Activated CD8-positive, alpha-beta memory T cell treated with anti-CD3 and anti-CD28 coated beads, Interleukin-2, amount 10 ng/mL, durations not matched to agents 7 days and 5 days (primary cell): ENCODE results near the gene SIAH1. TPM values are rescaled to one million over a fixed set of nuclear protein-coding genes. Genes with fewer than 3 reads are reported as not detected.
"Not testable (repeated sequence)": the region's sequence is repeated elsewhere in the genome, so short reads cannot be mapped to it uniquely, and the experiment has no call there.

Experiments
- ATAC-seq: fragments of 150-1000 bp; cut with Tn5 transposase; one replicate; pipeline ENCODE4 v1.10.0; 2021; ENCODE audit warnings: moderate library complexity
- CTCF ChIA-PET: fragments of 350-600 bp; sonication (Branson Sonifier 250); formaldehyde crosslinking; loops from one replicate; lab custom pipeline; 2021; ENCODE audit warnings: antibody characterized with exemption; lab: Charles Lee
- DNase-seq: peaks from one replicate; pipeline ENCODE4 v3.0.0-alpha.2; 2020
- H3K27ac Mint-ChIP-seq: one replicate; pipeline ENCODE4 v1.8.0; 2021; ENCODE audit warnings: mild to moderate bottlenecking, mixed read lengths
- H3K27me3 Mint-ChIP-seq: one replicate; pipeline ENCODE4 v1.8.0; 2021; ENCODE audit warnings: mixed read lengths
- H3K36me3 Mint-ChIP-seq: one replicate; pipeline ENCODE4 v1.8.0; 2021; ENCODE audit warnings: mild to moderate bottlenecking, mixed read lengths
- H3K4me1 Mint-ChIP-seq: one replicate; pipeline ENCODE4 v1.8.0; 2021; ENCODE audit warnings: mixed read lengths
- H3K4me3 Mint-ChIP-seq: one replicate; pipeline ENCODE4 v1.8.0; 2021; ENCODE audit warnings: mild to moderate bottlenecking, moderate library complexity, mixed read lengths
- H3K9me3 Mint-ChIP-seq: one replicate; pipeline ENCODE4 v1.8.0; 2022; ENCODE audit warnings: low read depth, mixed read lengths
- total RNA-seq, 2 experiments: library from RNA; stranded (reverse); gene quantifications; one replicate each; pipeline ENCODE4 v1.2.3, GENCODE V29; 2021

Gene SIAH1
- total RNA-seq, 2 experiments from 2014 or later, result 15.5 to 17.6 TPM

DNA sequence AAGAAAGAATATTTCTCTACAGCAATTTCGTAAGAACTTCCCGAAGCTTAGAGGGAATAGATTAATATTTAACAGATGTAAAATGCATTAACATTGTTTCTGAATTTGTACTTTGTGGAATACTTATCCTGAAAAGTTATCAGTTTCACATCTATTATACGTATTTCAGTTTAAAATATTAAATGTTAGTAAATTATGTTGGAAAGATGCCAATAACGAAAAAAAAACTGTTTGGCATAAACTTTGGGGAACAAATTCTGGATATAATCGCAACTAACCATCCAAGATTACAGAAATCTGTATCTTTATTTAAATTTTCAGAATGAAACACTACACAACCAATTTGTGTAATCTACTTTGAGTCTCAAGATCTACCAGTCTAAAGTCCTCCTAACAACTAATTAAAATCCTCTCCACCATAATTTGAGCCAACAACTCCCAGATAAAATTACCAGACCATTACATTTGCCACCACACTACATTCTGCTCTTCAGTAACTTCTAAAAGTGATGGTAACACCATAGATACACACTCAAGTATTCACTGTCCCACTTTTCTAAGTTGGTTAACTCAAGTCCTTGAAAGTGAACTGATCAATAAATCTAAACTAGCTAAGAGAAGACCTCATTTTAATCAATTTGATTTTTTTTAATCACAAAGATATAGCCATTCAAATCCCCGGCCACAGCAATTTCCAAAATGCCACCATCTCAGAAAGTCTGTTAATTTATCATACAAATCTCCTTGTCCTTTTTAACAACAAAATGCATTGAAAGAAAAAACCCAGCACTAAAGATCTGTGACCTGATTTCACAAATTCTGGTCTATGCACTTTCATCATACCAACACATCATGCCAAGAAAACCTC lies 2.0 kb downstream of the SIAH1 start:
- no peaks in the 10 kb centered on the region for H3K27me3 Mint-ChIP-seq
- H3K4me1 Mint-ChIP-seq, result peaks cover 35% of the 10 kb centered on the region
- H3K9me3 Mint-ChIP-seq, result no peaks in the 10 kb centered on the region
- H3K36me3 Mint-ChIP-seq, result peaks cover 4% of the 10 kb centered on the region
- peak overlapping the region; percentile 85 for H3K4me3 Mint-ChIP-seq
- ATAC-seq (no peak), DNase-seq (no peak)
- peak overlapping the region; percentile 86 for H3K27ac Mint-ChIP-seq
- CTCF ChIA-PET, result interaction anchor here (0.8 to 1.3 kb wide), 4 partner anchors 14 to 247 kb away, joined by 3 to 4 read pairs (median 3); no protein-coding TSS in a partner anchor

GRCh38 chr16:48382131-48382530 lies 3.1 kb downstream of the SIAH1 start:
- H3K27ac Mint-ChIP-seq, result no peak overlapping the region
- peaks cover 4% of the 10 kb centered on the region for H3K36me3 Mint-ChIP-seq
- no peaks in the 10 kb centered on the region for H3K9me3 Mint-ChIP-seq
- CTCF ChIA-PET, result interaction anchor here (1.1 kb wide), 1 partner anchor 241 kb away, joined by 3 read pairs; no protein-coding TSS in a partner anchor
- ATAC-seq (no peak), DNase-seq (no peak)
- H3K27me3 Mint-ChIP-seq, result no peaks in the 10 kb centered on the region
- peaks cover 38% of the 10 kb centered on the region for H3K4me1 Mint-ChIP-seq
- H3K4me3 Mint-ChIP-seq, result no peak overlapping the region

DNA sequence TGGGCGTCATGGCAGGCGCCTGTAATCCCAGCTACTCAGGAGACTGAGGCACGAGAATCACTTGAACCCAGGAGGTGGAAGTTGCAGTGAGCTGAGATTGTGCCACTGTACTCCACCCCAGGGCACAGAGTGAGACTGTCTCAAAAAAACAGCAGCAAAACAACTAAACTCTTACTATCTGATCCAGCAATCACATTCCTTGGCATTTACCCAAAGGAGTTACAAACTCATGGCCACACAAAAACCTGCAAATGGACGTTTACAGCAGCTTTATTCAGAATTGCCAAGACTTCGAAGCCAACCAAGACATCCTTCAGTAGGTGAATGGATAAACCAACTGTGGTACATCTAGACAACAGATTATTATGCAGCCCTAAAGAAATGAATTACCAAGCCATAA lies 4.0 kb downstream of the SIAH1 start:
- Mint-ChIP-seq H3K36me3 (peaks cover 4% of the 10 kb centered on the region), H3K4me3 (no peak overlapping the region), H3K27ac (no peak overlapping the region), H3K27me3 (no peaks in the 10 kb centered on the region), H3K4me1 (peaks cover 43% of the 10 kb centered on the region), H3K9me3 (no peaks in the 10 kb centered on the region)
- DNase-seq (no peak), ATAC-seq (no peak)
- CTCF ChIA-PET, result no interaction called here

- H3K27me3 Mint-ChIP-seq, result no peaks in the 10 kb centered on the region
- DNase-seq, result no peak
- CTCF ChIA-PET, result interaction anchor here (2.9 to 3.2 kb wide), 2 partner anchors 11 to 245 kb away, joined by 13 to 19 read pairs; no protein-coding TSS in a partner anchor
- H3K27ac Mint-ChIP-seq, result no peak overlapping the region
- peaks cover 4% of the 10 kb centered on the region for H3K36me3 Mint-ChIP-seq
- ATAC-seq, result no peak
- H3K4me1 Mint-ChIP-seq, result peaks cover 40% of the 10 kb centered on the region
- H3K4me3 Mint-ChIP-seq, result no peak overlapping the region
- H3K9me3 Mint-ChIP-seq, result no peaks in the 10 kb centered on the region
Measured at GRCh38 chr16:48378836-48379235, 6.4 kb downstream of the SIAH1 start.

DNA sequence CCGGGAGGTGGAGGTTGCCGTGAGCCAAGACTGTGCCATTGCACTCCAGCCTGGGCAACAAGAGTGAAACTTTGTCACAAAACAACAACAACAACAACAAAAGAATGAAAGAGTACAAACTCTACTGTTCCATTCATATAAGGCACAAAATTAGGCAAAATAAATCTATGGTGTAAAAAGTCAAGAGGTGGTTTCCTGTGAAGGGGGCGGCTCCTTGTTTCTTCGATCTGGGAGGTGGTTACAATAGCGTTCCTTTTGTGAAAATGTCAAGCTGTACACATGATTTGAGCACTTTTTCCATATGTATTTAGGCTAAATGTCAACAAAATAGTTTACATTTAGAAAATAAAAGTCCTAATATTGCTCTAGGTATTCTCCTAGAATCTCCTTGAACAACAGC lies 6.9 kb downstream of the SIAH1 start:
- DNase-seq, result no peak
- Mint-ChIP-seq H3K27ac (no peak overlapping the region), H3K36me3 (peaks cover 3% of the 10 kb centered on the region), H3K9me3 (no peaks in the 10 kb centered on the region), H3K4me1 (peaks cover 34% of the 10 kb centered on the region), H3K4me3 (no peak overlapping the region), H3K27me3 (no peaks in the 10 kb centered on the region)
- no peak for ATAC-seq
- CTCF ChIA-PET, result interaction anchor here (2.9 to 3.2 kb wide), 2 partner anchors 11 to 245 kb away, joined by 13 to 19 read pairs; no protein-coding TSS in a partner anchor

GRCh38 chr16:48377301-48377700 lies 7.9 kb downstream of the SIAH1 start:
- ATAC-seq, H3K9me3 Mint-ChIP-seq, DNase-seq, H3K36me3 Mint-ChIP-seq, H3K27ac Mint-ChIP-seq, H3K27me3 Mint-ChIP-seq, H3K4me3 Mint-ChIP-seq: not testable (repeated sequence)
- CTCF ChIA-PET, result interaction anchor here (0.6 to 3.2 kb wide), 5 partner anchors 8 to 246 kb away, joined by 3 to 19 read pairs (median 9); no protein-coding TSS in a partner anchor
- peaks cover 30% of the 10 kb centered on the region for H3K4me1 Mint-ChIP-seq

GRCh38 chr16:48374255-48374654 lies 11.0 kb downstream of the SIAH1 start:
- ATAC-seq (no peak), DNase-seq (no peak)
- H3K4me3 Mint-ChIP-seq, result no peak overlapping the region
- H3K27me3 Mint-ChIP-seq, result no peaks in the 10 kb centered on the region
- H3K27ac Mint-ChIP-seq, result no peak overlapping the region
- no peaks in the 10 kb centered on the region for H3K9me3 Mint-ChIP-seq
- peaks cover 1% of the 10 kb centered on the region for H3K36me3 Mint-ChIP-seq
- CTCF ChIA-PET, result no interaction called here
- peaks cover 25% of the 10 kb centered on the region for H3K4me1 Mint-ChIP-seq

DNA sequence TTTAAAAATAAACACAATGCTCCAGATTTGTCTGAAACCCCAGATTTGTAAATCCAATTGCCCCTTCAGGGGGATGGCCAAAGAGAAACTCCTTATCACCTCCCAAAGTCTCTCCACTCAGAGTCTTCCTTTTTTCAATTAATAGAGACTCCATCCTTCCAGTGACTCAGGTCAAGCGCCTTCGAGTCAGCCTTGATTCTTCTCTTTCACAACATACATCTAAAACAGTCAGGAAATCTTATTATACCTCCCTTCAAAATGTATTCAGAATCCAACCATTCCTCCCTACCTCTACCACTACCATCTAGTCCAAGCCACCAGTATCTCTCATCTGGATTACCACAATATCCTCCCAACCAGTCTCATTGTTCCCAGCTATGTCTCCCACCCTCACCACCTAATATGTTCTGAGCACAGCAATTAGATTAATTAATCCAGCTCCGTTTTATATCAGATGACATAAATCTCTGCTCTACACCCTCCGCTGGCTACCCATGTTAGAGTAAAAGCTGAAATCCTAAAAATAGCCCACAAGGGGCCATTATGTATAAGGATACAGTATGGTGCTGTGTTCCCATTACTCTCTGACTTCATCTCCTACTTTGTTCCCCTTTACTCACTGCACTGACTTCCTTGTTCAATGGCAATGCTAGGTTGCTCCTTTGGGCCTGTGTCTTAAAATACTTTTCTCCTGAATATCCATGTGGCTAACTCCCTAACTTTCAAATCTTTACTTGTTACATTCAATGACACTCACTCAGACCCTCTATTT lies 11.8 kb downstream of the SIAH1 start:
- ATAC-seq (no peak), DNase-seq (no peak)
- CTCF ChIA-PET, result no interaction called here
- no peak overlapping the region for H3K4me3 Mint-ChIP-seq
- no peaks in the 10 kb centered on the region for H3K9me3 Mint-ChIP-seq
- H3K27me3 Mint-ChIP-seq, result no peaks in the 10 kb centered on the region
- H3K36me3 Mint-ChIP-seq, result peaks cover 1% of the 10 kb centered on the region
- peaks cover 18% of the 10 kb centered on the region for H3K4me1 Mint-ChIP-seq
- no peak overlapping the region for H3K27ac Mint-ChIP-seq

- H3K4me3 Mint-ChIP-seq, result no peak overlapping the region
- no peaks in the 10 kb centered on the region for H3K27me3 Mint-ChIP-seq
- peaks cover 1% of the 10 kb centered on the region for H3K36me3 Mint-ChIP-seq
- H3K9me3 Mint-ChIP-seq, result no peaks in the 10 kb centered on the region
- peaks cover 13% of the 10 kb centered on the region for H3K4me1 Mint-ChIP-seq
- ATAC-seq (no peak), DNase-seq (no peak)
- H3K27ac Mint-ChIP-seq, result no peak overlapping the region
- CTCF ChIA-PET, result no interaction called here
Measured at GRCh38 chr16:48372744-48373143, 12.5 kb downstream of the SIAH1 start.

DNA sequence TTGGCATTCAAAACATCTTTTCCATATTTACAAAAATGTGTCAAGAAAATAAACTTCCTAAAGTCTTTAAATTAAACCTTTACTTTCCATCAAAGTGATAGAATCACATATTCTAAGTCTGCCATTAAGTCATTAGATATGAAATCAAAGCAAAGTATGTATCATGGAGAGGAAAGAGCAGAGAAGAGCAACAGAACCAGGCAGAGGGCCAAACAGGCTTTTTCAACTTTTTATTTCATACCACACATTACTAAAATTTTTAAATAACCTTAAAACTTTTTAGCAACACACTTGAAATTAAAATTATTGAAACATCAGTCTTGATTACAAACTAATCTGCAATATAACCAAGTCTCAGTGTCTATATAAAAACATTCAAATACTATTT lies 13.8 kb downstream of the SIAH1 start:
- no peak for ATAC-seq
- CTCF ChIA-PET, result no interaction called here
- H3K9me3 Mint-ChIP-seq, result no peaks in the 10 kb centered on the region
- no peak for DNase-seq
- no peak overlapping the region for H3K4me3 Mint-ChIP-seq
- no peak overlapping the region for H3K27ac Mint-ChIP-seq
- peaks cover 20% of the 10 kb centered on the region for H3K4me1 Mint-ChIP-seq
- H3K27me3 Mint-ChIP-seq, result no peaks in the 10 kb centered on the region
- peaks cover 1% of the 10 kb centered on the region for H3K36me3 Mint-ChIP-seq

- H3K27ac Mint-ChIP-seq, H3K27me3 Mint-ChIP-seq, ATAC-seq, H3K9me3 Mint-ChIP-seq, H3K4me3 Mint-ChIP-seq, DNase-seq, H3K36me3 Mint-ChIP-seq: not testable (repeated sequence)
- CTCF ChIA-PET, result interaction anchor here (0.8 to 1.9 kb wide), 2 partner anchors 252 to 260 kb away, joined by 3 to 10 read pairs; no protein-coding TSS in a partner anchor
- peaks cover 22% of the 10 kb centered on the region for H3K4me1 Mint-ChIP-seq
Measured at GRCh38 chr16:48370668-48371392, 14.4 kb downstream of the SIAH1 start.

DNA sequence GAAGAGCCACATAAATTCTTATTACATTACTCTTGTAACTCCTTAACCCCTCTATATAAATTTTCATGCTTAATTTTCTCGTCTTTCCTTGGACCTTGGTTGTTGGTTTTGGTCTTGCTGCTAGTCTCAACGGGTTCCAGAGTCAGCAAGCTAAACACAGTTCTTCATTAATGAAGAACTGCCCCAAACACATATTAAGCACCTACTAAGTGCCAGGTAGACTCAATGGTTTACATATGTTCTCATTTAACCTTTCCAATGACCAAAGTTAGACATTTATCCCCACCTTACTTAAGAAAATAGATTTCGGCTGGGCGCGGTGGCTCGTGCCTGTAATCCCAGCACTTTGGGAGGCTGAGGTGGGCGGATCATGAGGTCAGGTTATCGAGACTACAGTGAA lies 15.0 kb downstream of the SIAH1 start:
- CTCF ChIA-PET, result interaction anchor here (0.8 to 1.9 kb wide), 4 partner anchors 14 to 260 kb away, joined by 3 to 10 read pairs (median 4); no protein-coding TSS in a partner anchor
- Mint-ChIP-seq H3K9me3 (no peaks in the 10 kb centered on the region), H3K4me1 (peaks cover 27% of the 10 kb centered on the region), H3K27me3 (no peaks in the 10 kb centered on the region), H3K27ac (no peak overlapping the region), H3K36me3 (peaks cover 3% of the 10 kb centered on the region), H3K4me3 (no peak overlapping the region)
- DNase-seq (no peak), ATAC-seq (no peak)

DNA sequence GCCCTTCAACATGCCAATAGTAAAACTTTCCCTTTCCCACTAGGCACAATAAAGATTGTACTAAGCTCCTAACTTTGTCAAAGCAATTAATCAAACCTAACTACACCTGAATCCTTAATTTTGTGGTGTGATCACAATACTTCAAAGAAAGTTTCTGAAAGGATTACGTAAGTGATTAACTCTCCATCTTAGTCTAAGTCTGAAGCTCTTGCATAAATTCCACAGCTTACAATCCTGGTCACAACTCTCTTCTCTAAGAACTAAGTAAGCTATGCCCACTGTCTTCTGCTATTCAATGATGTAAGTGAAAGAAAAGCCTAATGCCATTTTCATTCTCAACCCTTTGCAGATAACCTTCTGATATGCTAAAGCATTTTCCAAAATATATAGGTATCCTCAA lies 15.4 kb downstream of the SIAH1 start:
- DNase-seq, result no peak
- H3K4me1 Mint-ChIP-seq, result peaks cover 32% of the 10 kb centered on the region
- H3K27ac Mint-ChIP-seq, result no peak overlapping the region
- peaks cover 3% of the 10 kb centered on the region for H3K36me3 Mint-ChIP-seq
- H3K27me3 Mint-ChIP-seq, result no peaks in the 10 kb centered on the region
- no peaks in the 10 kb centered on the region for H3K9me3 Mint-ChIP-seq
- CTCF ChIA-PET, result interaction anchor here (1.1 to 4.5 kb wide), 4 partner anchors 8 to 261 kb away, joined by 4 to 19 read pairs (median 8); no protein-coding TSS in a partner anchor
- H3K4me3 Mint-ChIP-seq, result no peak overlapping the region
- no peak for ATAC-seq
